Measurements from ENCODE around the gene CCDC88C.

- no peak for TF ChIP-seq TCF7L2 (IDR thresholded peaks at IDR 0.05; ENCODE audit: low read depth, low read length)
- no peak for TF ChIP-seq CTCF (IDR thresholded peaks at IDR 0.05)
- no peak for TF ChIP-seq REST (IDR thresholded peaks at IDR 0.05; ENCODE audit: insufficient read depth in 1 of 2, low read depth in 2 of 2, low read length in 1 of 2)
- TF ChIP-seq SIN3A (IDR thresholded peaks at IDR 0.05; ENCODE audit: borderline replicate concordance, insufficient read depth, low read depth, low read length) = no peak
These were observed 38.7 kb upstream of the CCDC88C start for GRCh38 chr14:91456283-91456682.
